ENCODE measurements around the gene ZNF44. TPM values are rescaled to one million over a fixed set of nuclear protein-coding genes. Genes with fewer than 3 reads are reported as not detected.

ZNF44 gene
- total and polyA plus RNA-seq, 2 of the 13 experiments (the other 11 are each of a cell fraction or from before 2014, with no cell fraction given): 6.9 to 15.7 TPM

GRCh38 chr19:12330340-12330739, 35.7 kb upstream of the ZNF44 start (continued):
- TF ChIP-seq, protein P1, sequence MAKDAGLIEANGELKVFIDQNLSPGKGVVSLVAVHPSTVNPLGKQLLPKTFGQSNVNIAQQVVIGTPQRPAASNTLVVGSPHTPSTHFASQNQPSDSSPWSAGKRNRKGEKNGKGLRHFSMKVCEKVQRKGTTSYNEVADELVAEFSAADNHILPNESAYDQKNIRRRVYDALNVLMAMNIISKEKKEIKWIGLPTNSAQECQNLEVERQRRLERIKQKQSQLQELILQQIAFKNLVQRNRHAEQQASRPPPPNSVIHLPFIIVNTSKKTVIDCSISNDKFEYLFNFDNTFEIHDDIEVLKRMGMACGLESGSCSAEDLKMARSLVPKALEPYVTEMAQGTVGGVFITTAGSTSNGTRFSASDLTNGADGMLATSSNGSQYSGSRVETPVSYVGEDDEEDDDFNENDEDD (CRISPR knock-in tag; IDR thresholded peaks at IDR 0.05; ENCODE audit: borderline replicate concordance): 0 out of 2 replicates have a peak, but pooled peaks have one; percentile 19
- TF ChIP-seq FOXJ3 (CRISPR knock-in tag; IDR thresholded peaks at IDR 0.05; ENCODE audit: borderline replicate concordance) (no peak), ZNF792 (CRISPR knock-in tag; IDR thresholded peaks at IDR 0.05) (0 out of 2 replicates have a peak, but pooled peaks have one; percentile 50), ZNF639 (CRISPR knock-in tag; conservative IDR thresholded peaks at IDR 0.05) (no peak), ARID2 (CRISPR knock-in tag; IDR thresholded peaks at IDR 0.05; ENCODE audit: borderline replicate concordance) (no peak), NKX3-1 (CRISPR knock-in tag; IDR thresholded peaks at IDR 0.05) (no peak), ZNF780A (CRISPR knock-in tag; IDR thresholded peaks at IDR 0.05) (no peak), CTCF (CRISPR knock-in tag; IDR thresholded peaks at IDR 0.05) (no peak), ZBTB42 (CRISPR knock-in tag; IDR thresholded peaks at IDR 0.05) (no peak), ZNF607 (CRISPR knock-in tag; IDR thresholded peaks at IDR 0.05; ENCODE audit: borderline replicate concordance) (no peak), MIXL1 (CRISPR knock-in tag; IDR thresholded peaks at IDR 0.05) (peak; percentile 42; the same call in 1 of the 2 replicates), ZNF275 (CRISPR knock-in tag; IDR thresholded peaks at IDR 0.05; ENCODE audit: borderline replicate concordance) (no peak), CCAR2 (optimal IDR thresholded peaks at IDR 0.05; ENCODE audit: low read depth, low read length) (no peak), ZNF510 (CRISPR knock-in tag; IDR thresholded peaks at IDR 0.05; ENCODE audit: low read depth) (no peak), ATF7 (IDR thresholded peaks at IDR 0.05) (no peak), ATF7 (CRISPR knock-in tag; IDR thresholded peaks at IDR 0.05) (no peak), HNF4A (CRISPR knock-in tag; IDR thresholded peaks at IDR 0.05) (peak; percentile 93), ZSCAN21 (CRISPR knock-in tag; IDR thresholded peaks at IDR 0.05; ENCODE audit: borderline replicate concordance) (no peak), MXI1 (IDR thresholded peaks at IDR 0.05; ENCODE audit: borderline replicate concordance, low read depth, low read length) (no peak), TCF7L2 (IDR thresholded peaks at IDR 0.05; ENCODE audit: low read depth, low read length) (peak; percentile 66; the same call in 1 of the 2 replicates)
- TF ChIP-seq, protein P2, sequence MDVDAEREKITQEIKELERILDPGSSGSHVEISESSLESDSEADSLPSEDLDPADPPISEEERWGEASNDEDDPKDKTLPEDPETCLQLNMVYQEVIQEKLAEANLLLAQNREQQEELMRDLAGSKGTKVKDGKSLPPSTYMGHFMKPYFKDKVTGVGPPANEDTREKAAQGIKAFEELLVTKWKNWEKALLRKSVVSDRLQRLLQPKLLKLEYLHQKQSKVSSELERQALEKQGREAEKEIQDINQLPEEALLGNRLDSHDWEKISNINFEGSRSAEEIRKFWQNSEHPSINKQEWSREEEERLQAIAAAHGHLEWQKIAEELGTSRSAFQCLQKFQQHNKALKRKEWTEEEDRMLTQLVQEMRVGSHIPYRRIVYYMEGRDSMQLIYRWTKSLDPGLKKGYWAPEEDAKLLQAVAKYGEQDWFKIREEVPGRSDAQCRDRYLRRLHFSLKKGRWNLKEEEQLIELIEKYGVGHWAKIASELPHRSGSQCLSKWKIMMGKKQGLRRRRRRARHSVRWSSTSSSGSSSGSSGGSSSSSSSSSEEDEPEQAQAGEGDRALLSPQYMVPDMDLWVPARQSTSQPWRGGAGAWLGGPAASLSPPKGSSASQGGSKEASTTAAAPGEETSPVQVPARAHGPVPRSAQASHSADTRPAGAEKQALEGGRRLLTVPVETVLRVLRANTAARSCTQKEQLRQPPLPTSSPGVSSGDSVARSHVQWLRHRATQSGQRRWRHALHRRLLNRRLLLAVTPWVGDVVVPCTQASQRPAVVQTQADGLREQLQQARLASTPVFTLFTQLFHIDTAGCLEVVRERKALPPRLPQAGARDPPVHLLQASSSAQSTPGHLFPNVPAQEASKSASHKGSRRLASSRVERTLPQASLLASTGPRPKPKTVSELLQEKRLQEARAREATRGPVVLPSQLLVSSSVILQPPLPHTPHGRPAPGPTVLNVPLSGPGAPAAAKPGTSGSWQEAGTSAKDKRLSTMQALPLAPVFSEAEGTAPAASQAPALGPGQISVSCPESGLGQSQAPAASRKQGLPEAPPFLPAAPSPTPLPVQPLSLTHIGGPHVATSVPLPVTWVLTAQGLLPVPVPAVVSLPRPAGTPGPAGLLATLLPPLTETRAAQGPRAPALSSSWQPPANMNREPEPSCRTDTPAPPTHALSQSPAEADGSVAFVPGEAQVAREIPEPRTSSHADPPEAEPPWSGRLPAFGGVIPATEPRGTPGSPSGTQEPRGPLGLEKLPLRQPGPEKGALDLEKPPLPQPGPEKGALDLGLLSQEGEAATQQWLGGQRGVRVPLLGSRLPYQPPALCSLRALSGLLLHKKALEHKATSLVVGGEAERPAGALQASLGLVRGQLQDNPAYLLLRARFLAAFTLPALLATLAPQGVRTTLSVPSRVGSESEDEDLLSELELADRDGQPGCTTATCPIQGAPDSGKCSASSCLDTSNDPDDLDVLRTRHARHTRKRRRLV (CRISPR knock-in tag; IDR thresholded peaks at IDR 0.05): no peak

Data from HepG2 (cell line).